ENCODE measurements around the gene ACTL10.
"Not testable (repeated sequence)": the region's sequence is repeated elsewhere in the genome, so short reads cannot be mapped to it uniquely, and the experiment has no call there.

Gene ACTL10

GRCh38 chr20:33631910-33632309 lies 34.8 kb upstream of the ACTL10 start:
- H3K9ac ChIP-seq (ENCODE audit: low read depth in 1 of 2, low read length in 2 of 2); H3K9me3 ChIP-seq (ENCODE audit: control insufficient read depth in 2 of 2, low read length in 2 of 2); H3K27me3 ChIP-seq (ENCODE audit: control insufficient read depth in 2 of 2, insufficient read depth in 2 of 2, low read length in 2 of 2); H3K27ac ChIP-seq (ENCODE audit: low read depth in 2 of 2, low read length in 2 of 2); H3K4me1 ChIP-seq (ENCODE audit: control insufficient read depth in 2 of 2, insufficient read depth in 2 of 2, low read length in 2 of 2); H3K4me3 ChIP-seq (ENCODE audit: low read length in 2 of 2): not testable (repeated sequence)
- peaks cover 50 to 61% of the 10 kb centered on the region in 2 donors for H3K36me3 ChIP-seq (ENCODE audit: control insufficient read depth in 2 of 2, insufficient read depth in 2 of 2, low read length in 2 of 2)

DNA sequence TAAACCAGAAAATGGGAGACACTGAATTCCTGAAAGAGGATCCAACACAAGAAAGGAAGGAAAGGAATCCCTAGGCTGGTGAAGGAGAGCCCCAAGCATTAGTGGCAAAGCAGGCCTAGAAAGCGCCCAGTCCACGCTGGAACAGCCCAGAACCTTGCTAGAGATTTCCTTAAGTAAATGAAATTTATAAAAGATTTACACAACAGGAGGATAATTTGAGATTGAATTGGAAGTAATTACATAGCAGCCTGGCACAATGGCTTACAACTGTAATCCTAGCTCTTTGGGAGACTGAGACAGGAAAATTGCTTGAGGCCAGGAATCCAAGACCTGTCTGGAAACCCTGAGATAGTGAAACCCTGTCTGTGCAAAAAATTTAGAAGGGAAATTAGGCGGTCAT lies 31.4 kb upstream of the ACTL10 start:
- Histone ChIP-seq H3K36me3 (ENCODE audit: control insufficient read depth in 2 of 2, insufficient read depth in 2 of 2, low read length in 2 of 2) (peaks cover 34 to 58% of the 10 kb centered on the region in 2 donors), H3K9me3 (ENCODE audit: control insufficient read depth in 2 of 2, low read length in 2 of 2) (no peaks in the 10 kb centered on the region)

DNA sequence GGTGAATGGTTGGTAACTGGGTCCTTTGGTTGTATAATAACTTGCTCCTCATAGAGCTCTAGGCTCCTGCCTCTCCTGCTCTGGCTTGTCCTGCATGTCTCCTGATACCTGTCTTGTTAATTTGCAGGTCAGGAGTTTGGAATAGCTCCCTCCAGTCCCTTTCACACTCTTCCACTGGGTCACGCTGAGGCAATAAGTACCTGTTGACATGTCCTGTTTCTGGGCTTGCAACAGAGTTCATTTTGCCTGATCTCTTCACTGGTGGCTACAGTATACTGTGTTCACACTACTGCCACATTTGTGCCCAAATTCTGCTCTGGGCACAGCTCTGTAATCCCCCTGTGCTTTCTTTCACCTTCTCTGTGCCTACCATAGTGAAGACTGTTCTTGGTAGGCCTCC lies 30.0 kb upstream of the ACTL10 start:
- peaks cover 30 to 59% of the 10 kb centered on the region in 2 donors for H3K36me3 ChIP-seq (ENCODE audit: control insufficient read depth in 2 of 2, insufficient read depth in 2 of 2, low read length in 2 of 2)
- no peaks in the 10 kb centered on the region for H3K4me1 ChIP-seq (ENCODE audit: control insufficient read depth in 2 of 2, insufficient read depth in 2 of 2, low read length in 2 of 2)
- no peak overlapping the region for H3K4me3 ChIP-seq (ENCODE audit: low read length in 2 of 2)
- H3K9me3 ChIP-seq (ENCODE audit: control insufficient read depth in 2 of 2, low read length in 2 of 2), result no peaks in the 10 kb centered on the region
- H3K27me3 ChIP-seq (ENCODE audit: control insufficient read depth in 2 of 2, insufficient read depth in 2 of 2, low read length in 2 of 2), result no peaks in the 10 kb centered on the region
- H3K27ac ChIP-seq (ENCODE audit: low read depth in 2 of 2, low read length in 2 of 2), result no peak overlapping the region
- H3K9ac ChIP-seq (ENCODE audit: low read depth in 1 of 2, low read length in 2 of 2), result no peak overlapping the region

More for the DNA sequence above, 31.4 kb upstream of the ACTL10 start:
- H3K27me3 ChIP-seq (ENCODE audit: control insufficient read depth in 2 of 2, insufficient read depth in 2 of 2, low read length in 2 of 2), result no peaks in the 10 kb centered on the region
- no peak overlapping the region for H3K27ac ChIP-seq (ENCODE audit: low read depth in 2 of 2, low read length in 2 of 2)
- H3K4me1 ChIP-seq (ENCODE audit: control insufficient read depth in 2 of 2, insufficient read depth in 2 of 2, low read length in 2 of 2), result no peaks in the 10 kb centered on the region
- H3K9ac ChIP-seq (ENCODE audit: low read depth in 1 of 2, low read length in 2 of 2), result no peak overlapping the region
- no peak overlapping the region for H3K4me3 ChIP-seq (ENCODE audit: low read length in 2 of 2)

GRCh38 chr20:33640287-33640686 lies 26.5 kb upstream of the ACTL10 start:
- Histone ChIP-seq H3K4me3 (ENCODE audit: low read length in 2 of 2) (no peak overlapping the region), H3K9me3 (ENCODE audit: control insufficient read depth in 2 of 2, low read length in 2 of 2) (no peaks in the 10 kb centered on the region), H3K27ac (ENCODE audit: low read depth in 2 of 2, low read length in 2 of 2) (no peak overlapping the region), H3K9ac (ENCODE audit: low read depth in 1 of 2, low read length in 2 of 2) (no peak overlapping the region), H3K27me3 (ENCODE audit: control insufficient read depth in 2 of 2, insufficient read depth in 2 of 2, low read length in 2 of 2) (no peaks in the 10 kb centered on the region), H3K4me1 (ENCODE audit: control insufficient read depth in 2 of 2, insufficient read depth in 2 of 2, low read length in 2 of 2) (no peaks in the 10 kb centered on the region), H3K36me3 (ENCODE audit: control insufficient read depth in 2 of 2, insufficient read depth in 2 of 2, low read length in 2 of 2) (peaks cover 52 to 73% of the 10 kb centered on the region in 2 donors)

DNA sequence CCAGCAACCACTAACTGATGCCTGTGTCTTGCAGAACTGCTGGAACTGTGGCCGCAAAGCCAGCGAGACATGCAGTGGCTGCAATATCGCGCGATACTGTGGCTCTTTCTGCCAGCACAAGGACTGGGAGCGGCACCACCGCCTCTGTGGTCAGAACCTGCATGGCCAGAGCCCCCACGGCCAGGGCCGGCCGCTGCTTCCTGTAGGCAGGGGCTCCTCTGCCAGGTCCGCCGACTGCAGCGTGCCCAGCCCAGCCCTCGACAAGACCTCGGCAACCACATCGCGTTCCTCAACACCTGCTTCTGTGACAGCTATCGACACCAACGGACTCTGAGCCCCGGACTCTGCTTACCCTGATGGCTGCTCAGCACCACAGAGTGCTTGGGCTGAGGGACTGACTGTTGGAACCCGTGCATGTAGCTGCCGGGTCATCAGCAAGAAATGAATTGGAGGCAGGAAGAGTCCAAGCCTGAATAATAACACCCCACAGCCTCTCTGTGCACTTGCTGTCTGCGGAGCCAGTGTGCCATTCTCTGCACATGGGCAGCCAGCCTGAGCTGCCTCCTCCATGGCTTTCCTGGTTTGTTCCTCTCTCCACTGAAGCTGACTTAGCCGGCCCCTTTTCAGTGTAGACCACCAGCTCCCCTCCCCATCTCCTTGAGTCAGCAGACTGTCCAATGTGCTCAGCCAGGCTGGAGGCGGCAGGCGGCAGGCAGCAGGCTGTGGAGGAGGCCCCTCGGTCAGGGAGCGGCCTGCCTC lies 22.3 kb upstream of the ACTL10 start:
- Histone ChIP-seq H3K4me3 (ENCODE audit: low read length in 2 of 2) (no peak overlapping the region), H3K4me1 (ENCODE audit: control insufficient read depth in 2 of 2, insufficient read depth in 2 of 2, low read length in 2 of 2) (peaks cover 9 to 10% of the 10 kb centered on the region in 2 donors), H3K9ac (ENCODE audit: low read depth in 1 of 2, low read length in 2 of 2) (no peak overlapping the region), H3K27me3 (ENCODE audit: control insufficient read depth in 2 of 2, insufficient read depth in 2 of 2, low read length in 2 of 2) (no peaks in the 10 kb centered on the region), H3K27ac (ENCODE audit: low read depth in 2 of 2, low read length in 2 of 2) (no peak overlapping the region), H3K36me3 (ENCODE audit: control insufficient read depth in 2 of 2, insufficient read depth in 2 of 2, low read length in 2 of 2) (peaks cover 42 to 59% of the 10 kb centered on the region in 2 donors), H3K9me3 (ENCODE audit: control insufficient read depth in 2 of 2, low read length in 2 of 2) (no peaks in the 10 kb centered on the region)

DNA sequence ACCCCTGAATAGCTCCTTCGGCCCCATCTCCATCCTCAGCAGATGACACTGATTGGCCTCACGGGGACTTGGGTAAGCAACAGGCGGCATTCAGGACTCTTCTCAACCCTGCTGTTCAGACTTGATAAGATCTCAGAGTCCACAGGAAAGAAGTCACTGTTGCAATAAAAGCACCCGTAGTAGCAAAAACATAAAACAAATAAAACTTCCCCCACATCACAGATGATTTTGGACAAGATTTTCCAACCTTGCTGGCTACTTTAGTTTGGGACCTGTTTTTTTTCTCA lies 21.7 kb upstream of the ACTL10 start:
- Histone ChIP-seq H3K27me3 (ENCODE audit: control insufficient read depth in 2 of 2, insufficient read depth in 2 of 2, low read length in 2 of 2) (no peaks in the 10 kb centered on the region), H3K9me3 (ENCODE audit: control insufficient read depth in 2 of 2, low read length in 2 of 2) (no peaks in the 10 kb centered on the region), H3K4me3 (ENCODE audit: low read length in 2 of 2) (no peak overlapping the region), H3K27ac (ENCODE audit: low read depth in 2 of 2, low read length in 2 of 2) (no peak overlapping the region), H3K9ac (ENCODE audit: low read depth in 1 of 2, low read length in 2 of 2) (no peak overlapping the region), H3K36me3 (ENCODE audit: control insufficient read depth in 2 of 2, insufficient read depth in 2 of 2, low read length in 2 of 2) (peaks cover 39 to 54% of the 10 kb centered on the region in 2 donors), H3K4me1 (ENCODE audit: control insufficient read depth in 2 of 2, insufficient read depth in 2 of 2, low read length in 2 of 2) (peaks cover 9 to 10% of the 10 kb centered on the region in 2 donors)

GRCh38 chr20:33645396-33645795 lies 21.3 kb upstream of the ACTL10 start:
- peaks cover 9 to 10% of the 10 kb centered on the region in 2 donors for H3K4me1 ChIP-seq (ENCODE audit: control insufficient read depth in 2 of 2, insufficient read depth in 2 of 2, low read length in 2 of 2)
- H3K27ac ChIP-seq (ENCODE audit: low read depth in 2 of 2, low read length in 2 of 2), result no peak overlapping the region
- H3K4me3 ChIP-seq (ENCODE audit: low read length in 2 of 2), result no peak overlapping the region
- no peaks in the 10 kb centered on the region for H3K27me3 ChIP-seq (ENCODE audit: control insufficient read depth in 2 of 2, insufficient read depth in 2 of 2, low read length in 2 of 2)
- no peaks in the 10 kb centered on the region for H3K9me3 ChIP-seq (ENCODE audit: control insufficient read depth in 2 of 2, low read length in 2 of 2)
- peaks cover 35 to 50% of the 10 kb centered on the region in 2 donors for H3K36me3 ChIP-seq (ENCODE audit: control insufficient read depth in 2 of 2, insufficient read depth in 2 of 2, low read length in 2 of 2)
- H3K9ac ChIP-seq (ENCODE audit: low read depth in 1 of 2, low read length in 2 of 2), result no peak overlapping the region

- Histone ChIP-seq H3K4me3 (ENCODE audit: low read length in 2 of 2) (no peak overlapping the region), H3K4me1 (ENCODE audit: control insufficient read depth in 2 of 2, insufficient read depth in 2 of 2, low read length in 2 of 2) (peaks cover 14% of the 10 kb centered on the region in 2 donors), H3K9me3 (ENCODE audit: control insufficient read depth in 2 of 2, low read length in 2 of 2) (no peaks in the 10 kb centered on the region), H3K27ac (ENCODE audit: low read depth in 2 of 2, low read length in 2 of 2) (no peak overlapping the region), H3K36me3 (ENCODE audit: control insufficient read depth in 2 of 2, insufficient read depth in 2 of 2, low read length in 2 of 2) (peaks cover 33 to 45% of the 10 kb centered on the region in 2 donors), H3K27me3 (ENCODE audit: control insufficient read depth in 2 of 2, insufficient read depth in 2 of 2, low read length in 2 of 2) (no peaks in the 10 kb centered on the region), H3K9ac (ENCODE audit: low read depth in 1 of 2, low read length in 2 of 2) (no peak overlapping the region)
Measured at GRCh38 chr20:33646191-33646590, 20.6 kb upstream of the ACTL10 start.

- not testable (repeated sequence) for H3K9me3 ChIP-seq (ENCODE audit: control insufficient read depth in 2 of 2, low read length in 2 of 2); H3K27me3 ChIP-seq (ENCODE audit: control insufficient read depth in 2 of 2, insufficient read depth in 2 of 2, low read length in 2 of 2); H3K27ac ChIP-seq (ENCODE audit: low read depth in 2 of 2, low read length in 2 of 2); H3K9ac ChIP-seq (ENCODE audit: low read depth in 1 of 2, low read length in 2 of 2); H3K4me3 ChIP-seq (ENCODE audit: low read length in 2 of 2)
- peaks cover 16 to 19% of the 10 kb centered on the region in 2 donors for H3K4me1 ChIP-seq (ENCODE audit: control insufficient read depth in 2 of 2, insufficient read depth in 2 of 2, low read length in 2 of 2)
- H3K36me3 ChIP-seq (ENCODE audit: control insufficient read depth in 2 of 2, insufficient read depth in 2 of 2, low read length in 2 of 2), result peaks cover 29 to 37% of the 10 kb centered on the region in 2 donors
Measured at GRCh38 chr20:33646959-33647602, 19.7 kb upstream of the ACTL10 start.

- H3K9me3 ChIP-seq (ENCODE audit: control insufficient read depth in 2 of 2, low read length in 2 of 2), result no peaks in the 10 kb centered on the region
- H3K27me3 ChIP-seq (ENCODE audit: control insufficient read depth in 2 of 2, insufficient read depth in 2 of 2, low read length in 2 of 2), result no peaks in the 10 kb centered on the region
- H3K27ac ChIP-seq (ENCODE audit: low read depth in 2 of 2, low read length in 2 of 2), result peak overlapping the region in 1 of 2 donors; percentile 5
- peaks cover 25 to 34% of the 10 kb centered on the region in 2 donors for H3K36me3 ChIP-seq (ENCODE audit: control insufficient read depth in 2 of 2, insufficient read depth in 2 of 2, low read length in 2 of 2)
- no peak overlapping the region for H3K4me3 ChIP-seq (ENCODE audit: low read length in 2 of 2)
- H3K9ac ChIP-seq (ENCODE audit: low read depth in 1 of 2, low read length in 2 of 2), result no peak overlapping the region
- H3K4me1 ChIP-seq (ENCODE audit: control insufficient read depth in 2 of 2, insufficient read depth in 2 of 2, low read length in 2 of 2), result peaks cover 16 to 20% of the 10 kb centered on the region in 2 donors
Measured at GRCh38 chr20:33647603-33648395, 18.9 kb upstream of the ACTL10 start.
